ENCODE measurements around the gene SLC39A9.

DNA sequence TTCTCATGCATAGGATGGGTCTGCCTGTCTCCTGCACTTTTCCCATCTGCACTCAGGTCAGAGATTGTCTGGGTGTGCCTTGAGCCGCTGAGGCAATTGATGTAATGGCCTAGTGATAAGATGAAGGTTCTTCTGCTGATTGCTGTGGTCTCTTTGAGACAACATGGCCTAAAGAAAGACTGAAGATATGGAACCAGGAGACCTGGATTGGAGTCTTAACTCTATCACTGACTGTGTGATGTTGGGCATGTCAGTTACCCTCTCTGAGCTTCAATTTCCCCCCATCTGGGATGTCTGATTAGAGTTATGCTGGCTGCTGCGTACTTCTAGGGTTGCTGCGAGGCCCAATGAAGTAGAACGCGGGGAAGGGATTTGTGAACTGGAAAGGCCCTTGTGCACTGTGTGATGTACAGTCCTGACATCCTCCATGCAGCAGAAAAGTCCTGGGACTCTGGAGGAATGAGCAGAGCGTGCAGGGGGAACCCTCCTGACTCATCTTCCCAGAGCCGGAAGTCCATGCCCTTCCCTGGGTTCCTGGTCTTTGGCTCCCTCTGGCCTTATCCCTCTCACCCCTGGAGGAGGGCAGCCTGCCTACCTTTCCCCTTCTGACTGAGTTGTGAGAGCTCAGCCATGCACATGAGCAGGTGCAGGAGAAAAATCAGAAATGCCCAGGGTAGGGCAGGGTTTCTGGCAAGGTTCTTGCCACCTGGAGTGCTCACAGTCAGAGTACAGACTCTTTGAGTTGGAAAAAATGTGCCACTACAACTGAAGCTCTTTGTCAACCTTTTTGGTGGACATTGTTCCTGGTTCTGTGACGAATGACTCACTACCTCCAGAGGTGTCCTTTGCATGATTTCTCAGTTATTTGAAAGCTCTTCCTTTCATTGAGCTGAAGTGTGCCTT, 107.1 kb downstream of the SLC39A9 start:
- TF ChIP-seq CTCF (IDR thresholded peaks at IDR 0.05): no peak
- TF ChIP-seq POLR2AphosphoS5 (IDR thresholded peaks at IDR 0.05): no peak
- TF ChIP-seq POLR2A (IDR thresholded peaks at IDR 0.05): no peak
- no peak for TF ChIP-seq EP300 (IDR thresholded peaks at IDR 0.05)

All from gastroesophageal sphincter (tissue), 3 donors.